Pulmonary artery endothelial cell (primary cell): ENCODE results near the gene CRAT. TPM values are rescaled to one million over a fixed set of nuclear protein-coding genes. Genes with fewer than 3 reads are reported as not detected.
A peak's percentile ranks its signal among the peaks of the same experiment; 100 is the strongest.

Experiments used
- DNase-seq: peaks from one replicate; pipeline ENCODE4 v3.0.0-alpha.2; 2011; ENCODE audit warnings: low read depth, low spot score
- total RNA-seq: library from RNA; depleted of rRNA; stranded (reverse); fragments of >200 nt; gene quantifications from 2 replicates; pipeline ENCODE4 v1.2.3, GENCODE V29; 2014

CRAT gene
- total RNA-seq, result 34.6 and 37.9 TPM in 2 replicates

GRCh38 chr9:129110740-129111527 is at the start of gene CRAT, which contains the start of gene PTPA:
Gene CRAT, minus strand, starts transcription at chr9:129110793. Its CDS starts 284 bp downstream, at chr9:129110509.
Gene PTPA, plus strand, starts transcription at chr9:129111415. Its CDS starts 186 bp downstream, at chr9:129111601.
- DNase-seq, result peak; percentile 83

GRCh38 chr9:129156163-129156562 is 45.6 kb upstream of the CRAT start:
- no peak for DNase-seq

DNA sequence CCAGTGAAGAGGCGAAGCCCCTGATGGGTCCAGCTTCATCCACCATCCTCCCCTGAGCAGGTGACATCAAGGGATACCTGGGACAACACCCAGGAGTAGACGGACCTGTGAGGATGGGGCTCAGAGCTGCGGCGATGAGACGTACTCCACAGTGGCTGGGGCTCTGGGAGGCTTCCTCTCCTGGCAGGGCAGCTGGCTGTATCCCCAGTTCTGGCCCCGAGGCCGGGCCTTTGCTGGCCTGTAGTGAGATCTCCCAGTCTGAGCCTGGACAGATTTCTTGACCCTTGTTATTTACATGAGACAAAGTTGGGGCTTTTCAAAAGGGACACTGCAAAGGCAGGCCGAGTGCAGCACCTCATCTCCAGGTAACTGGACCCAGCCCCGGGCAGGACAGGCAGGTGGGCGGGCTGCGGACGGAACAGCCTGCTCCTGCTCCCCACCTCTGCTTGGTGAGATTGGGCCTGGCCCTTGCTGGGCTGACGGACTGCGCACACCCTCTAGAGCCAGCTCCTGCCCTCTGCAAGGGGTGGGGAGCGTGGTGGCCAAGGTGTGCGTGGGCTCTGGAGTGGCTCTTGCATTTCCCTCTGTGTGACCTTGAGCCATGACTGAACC is 44.4 kb upstream of the CRAT start:
- DNase-seq, result no peak

GRCh38 chr9:129151469-129151868 is 40.9 kb upstream of the CRAT start:
- DNase-seq, result no peak

DNA sequence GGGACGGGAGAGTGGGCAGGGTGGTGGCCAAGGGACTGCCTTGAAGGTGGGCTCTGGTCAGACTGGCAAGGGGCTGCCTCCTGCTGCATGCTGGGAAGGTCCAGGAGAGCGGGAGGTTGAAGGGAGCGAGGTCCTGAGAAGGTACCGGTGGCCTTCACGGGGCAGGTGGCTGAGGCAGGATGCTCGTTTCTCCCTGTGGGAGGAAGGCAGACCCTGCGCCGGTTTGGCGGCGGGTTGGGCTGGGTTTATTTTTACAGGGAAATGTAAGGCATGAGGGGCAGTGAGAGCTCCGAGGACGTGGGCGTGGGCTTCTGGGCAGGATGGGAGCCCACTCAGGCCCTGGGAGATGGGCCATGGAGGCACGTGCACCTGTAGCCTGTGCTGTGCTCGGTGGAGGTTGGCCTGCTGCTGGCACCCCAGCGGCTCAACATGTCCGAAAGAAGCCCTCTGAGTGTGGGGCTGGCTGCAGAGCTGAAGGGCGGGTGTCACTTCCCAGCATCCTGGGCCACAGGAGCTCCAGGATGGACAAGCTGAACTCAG is 40.1 kb upstream of the CRAT start:
- no peak for DNase-seq

DNA sequence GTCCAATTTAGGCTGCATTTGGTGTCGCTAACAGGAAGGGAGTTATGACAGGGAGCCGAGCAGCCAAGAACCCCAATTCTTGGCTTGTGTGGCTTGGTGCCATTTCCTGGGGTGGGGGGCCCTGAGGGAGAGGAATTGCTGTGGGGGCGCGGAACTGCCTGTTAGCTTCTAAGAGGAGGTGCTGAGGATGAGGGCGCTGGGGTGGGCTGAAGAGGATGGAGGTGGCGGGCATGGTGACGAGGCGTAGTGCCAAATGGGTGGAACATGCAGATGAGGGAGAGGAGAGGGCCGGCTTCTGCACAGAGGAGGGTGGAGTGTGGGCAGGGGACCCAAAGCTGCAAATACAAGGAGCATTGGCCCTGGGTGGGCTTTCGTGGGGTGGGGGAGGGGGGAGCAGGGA is 39.5 kb upstream of the CRAT start:
- no peak for DNase-seq

DNA sequence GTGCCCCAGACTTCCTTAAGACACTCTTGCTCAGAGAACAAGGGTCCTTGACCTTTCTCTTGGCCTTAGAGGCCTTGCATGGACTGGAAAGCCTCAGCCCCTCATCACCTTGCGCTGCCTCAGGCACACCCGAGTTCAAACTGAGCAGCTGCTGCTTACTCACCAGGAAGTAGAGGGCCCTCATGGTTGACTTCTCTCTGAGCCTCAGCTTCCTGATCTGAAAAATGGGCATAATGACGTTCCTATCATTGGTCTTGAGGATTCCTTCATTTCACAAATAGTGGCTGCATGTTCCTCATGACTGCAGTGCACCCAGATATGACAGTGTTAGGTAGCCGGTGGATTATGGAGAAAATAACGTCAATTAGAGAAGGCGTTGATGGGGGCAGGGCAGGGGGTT is 38.8 kb upstream of the CRAT start:
- DNase-seq, result no peak

GRCh38 chr9:129148463-129149204 is 38.0 kb upstream of the CRAT start:
- DNase-seq, result no peak

DNA sequence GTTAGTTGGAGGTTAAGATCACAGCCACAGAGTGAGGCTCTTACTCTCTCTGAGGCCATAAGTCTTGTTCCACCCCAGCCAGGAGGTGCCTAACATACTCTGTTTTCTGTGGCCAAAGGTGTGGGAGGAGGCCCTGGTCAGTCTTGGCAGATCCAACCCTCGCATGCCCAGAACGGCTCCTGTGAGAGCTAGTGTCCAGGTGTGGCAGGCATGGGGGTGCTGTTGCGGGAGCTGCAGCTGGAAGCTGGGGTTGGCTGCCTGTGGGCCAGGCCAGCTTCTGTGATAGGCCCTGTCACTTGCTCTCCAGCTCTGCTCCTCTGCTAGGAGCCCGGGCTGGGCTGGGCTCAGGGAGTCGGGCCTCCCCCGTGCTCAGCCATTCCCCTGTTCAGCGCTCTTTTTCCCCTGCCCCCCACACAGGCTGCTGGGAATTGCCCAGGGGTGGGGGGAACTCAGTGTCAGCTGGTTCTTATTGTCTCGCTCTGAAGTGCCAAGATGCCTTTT is 35.9 kb upstream of the CRAT start:
- no peak for DNase-seq

DNA sequence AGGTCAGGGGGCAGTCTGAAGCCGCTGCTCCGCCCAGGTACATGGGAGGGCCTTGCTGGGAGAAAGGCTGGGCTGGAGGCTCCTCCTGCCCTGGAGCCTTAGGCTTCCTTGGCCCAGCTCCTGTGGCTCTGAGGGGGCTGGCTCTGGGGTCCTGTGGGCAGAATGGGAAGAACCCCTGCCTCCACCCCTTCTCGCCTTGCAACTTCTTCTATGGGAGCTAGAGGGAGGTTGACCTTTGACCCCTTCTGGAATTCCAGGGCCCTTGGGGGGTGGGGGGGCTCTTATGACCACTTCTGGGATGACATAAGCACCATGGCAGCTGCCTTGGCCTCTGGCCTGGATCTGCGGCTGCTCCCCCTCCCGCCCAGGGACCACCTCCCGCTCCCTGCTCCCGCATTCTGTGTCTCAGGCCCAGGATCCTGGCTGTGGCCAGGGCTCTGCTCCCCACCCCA is 35.3 kb upstream of the CRAT start:
- no peak for DNase-seq

GRCh38 chr9:129145316-129145715 is 34.7 kb upstream of the CRAT start:
- DNase-seq, result no peak

DNA sequence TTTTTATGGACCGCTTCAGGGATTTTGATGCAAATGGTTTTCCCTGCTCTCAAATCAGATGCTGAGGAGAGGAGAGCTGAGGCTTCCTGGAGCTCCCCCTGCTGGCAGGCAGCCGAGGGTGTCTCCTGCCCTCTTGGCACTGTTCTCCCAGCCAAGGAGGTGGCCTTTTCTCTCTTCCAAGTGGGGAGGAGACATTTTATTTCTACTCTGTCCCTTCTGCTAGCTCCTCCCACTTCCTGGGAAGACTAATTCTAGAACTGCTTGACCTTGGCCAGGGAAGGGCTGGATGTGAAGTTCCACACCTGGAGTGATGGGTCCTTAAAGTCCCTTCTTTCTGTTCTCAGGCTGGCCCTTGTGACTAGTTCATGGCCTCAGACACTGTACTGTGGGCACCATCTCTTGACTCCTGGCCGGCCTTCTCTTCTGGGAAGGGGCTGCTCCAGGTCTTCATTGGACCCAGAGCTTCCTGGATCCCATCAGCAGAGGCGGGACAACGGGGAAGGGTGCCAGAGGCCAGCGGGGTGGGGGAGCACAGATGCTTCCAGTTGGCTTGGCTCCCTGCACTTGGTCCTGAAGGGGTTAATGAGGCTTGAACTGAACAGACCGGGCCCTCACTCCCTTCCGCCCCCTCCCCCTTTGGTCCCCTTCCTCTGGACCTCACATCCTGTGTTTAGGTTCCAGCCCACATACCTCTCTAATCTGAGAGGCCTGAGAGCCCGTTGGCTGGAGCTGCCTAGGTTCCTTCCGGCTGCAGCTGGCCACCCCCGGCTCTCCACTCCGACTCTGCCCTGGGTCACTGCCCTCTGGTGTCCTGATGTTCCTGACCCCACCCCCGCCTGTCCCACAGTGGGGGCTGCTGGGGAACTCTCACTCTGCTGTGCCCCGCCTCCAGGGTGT is 32.7 kb upstream of the CRAT start:
- DNase-seq, result peak; percentile 68

DNA sequence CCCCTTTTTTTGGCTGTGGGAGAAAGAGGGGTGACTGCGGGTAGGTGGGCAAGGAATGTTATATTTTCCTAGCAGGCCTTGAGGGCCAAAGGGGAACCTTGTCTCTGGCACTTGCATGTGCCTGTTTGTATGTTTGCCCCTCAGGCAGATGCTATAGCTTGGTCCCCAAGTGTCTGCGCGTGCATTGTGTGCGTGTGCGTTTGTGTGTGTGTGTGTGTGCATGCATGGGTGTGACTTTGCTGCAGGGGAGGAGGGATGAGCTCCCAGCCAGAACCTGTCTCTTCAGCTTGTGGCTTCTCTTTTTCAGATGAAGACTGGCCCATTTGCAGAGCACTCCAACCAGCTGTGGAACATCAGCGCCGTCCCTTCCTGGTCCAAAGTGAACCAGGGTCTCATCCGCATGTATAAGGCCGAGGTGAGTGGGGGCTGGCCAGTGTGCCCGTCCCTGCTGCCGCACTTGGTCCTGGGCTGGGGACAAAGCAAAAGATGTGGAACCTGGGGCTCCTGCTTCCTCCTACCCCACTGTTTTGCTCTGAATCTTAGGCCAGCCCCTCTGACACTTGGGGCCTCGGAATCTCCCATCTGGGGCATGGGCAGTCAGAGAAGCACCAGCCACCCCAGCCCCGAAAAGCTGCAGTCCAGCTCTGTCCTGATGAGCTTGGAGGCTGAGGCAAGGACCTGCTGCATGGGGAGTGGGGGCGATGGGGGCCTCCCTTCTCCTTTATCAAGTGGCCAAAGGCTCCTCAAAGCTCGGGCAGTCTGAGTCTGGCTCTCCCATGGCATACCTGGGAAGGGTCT is 31.7 kb upstream of the CRAT start:
- DNase-seq, result no peak

- DNase-seq, result peak; percentile 80
Measured at GRCh38 chr9:129141066-129142041, 30.8 kb upstream of the CRAT start.

DNA sequence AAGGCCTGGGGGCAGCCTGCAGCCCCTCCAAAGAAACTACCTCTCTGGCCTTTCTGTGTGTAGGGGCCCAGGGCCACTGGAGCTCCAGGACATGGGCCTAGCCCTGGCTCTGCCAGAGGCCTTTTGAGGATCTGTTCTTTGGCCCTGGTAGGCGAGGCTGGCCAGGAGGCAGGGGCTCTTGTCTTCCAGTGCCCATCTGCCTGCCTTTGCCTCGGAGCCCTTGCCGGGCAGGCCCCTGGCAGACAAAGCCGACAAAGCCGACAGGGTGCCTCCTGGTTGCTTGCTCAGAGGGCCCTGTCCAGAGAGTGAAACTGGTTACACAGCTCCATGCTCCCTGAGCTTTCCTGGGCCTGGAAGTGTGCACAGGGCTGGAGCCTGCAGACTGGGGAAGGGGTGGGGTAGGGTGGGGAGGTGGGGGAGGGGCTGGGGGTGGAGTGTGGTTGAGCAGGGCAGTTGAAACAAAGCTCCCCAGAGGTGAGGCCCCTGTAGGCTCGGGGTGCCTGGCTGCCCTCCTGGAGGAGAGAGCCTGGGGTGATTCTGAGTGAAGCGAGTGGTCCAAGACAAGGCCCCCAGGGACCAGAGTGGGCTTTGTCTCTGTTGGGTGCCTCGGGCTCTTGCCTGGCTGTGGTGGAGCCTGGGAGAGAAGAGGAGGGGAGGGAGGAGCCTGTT is 29.9 kb upstream of the CRAT start:
- DNase-seq, result no peak

DNA sequence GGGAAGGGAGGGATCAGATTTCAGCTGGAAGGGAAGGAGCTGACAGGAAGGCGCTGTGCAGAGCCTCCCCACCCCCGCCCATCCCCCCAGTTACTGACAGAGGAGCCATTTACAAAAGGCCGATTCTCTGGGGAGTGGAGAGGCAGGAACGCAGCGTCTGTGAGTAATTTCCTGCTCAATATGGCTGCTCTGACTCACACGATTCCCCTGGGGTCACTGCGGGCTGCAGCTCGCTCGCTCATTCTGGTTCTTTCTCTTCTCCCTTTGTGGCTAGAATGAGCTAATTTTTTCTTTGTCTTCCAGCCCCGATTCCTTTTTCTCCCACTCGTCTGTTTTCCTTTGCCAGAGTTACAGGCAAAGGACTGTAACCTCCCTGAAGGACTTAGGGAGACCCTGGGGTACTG is 29.4 kb upstream of the CRAT start:
- peak; percentile 99 for DNase-seq

- DNase-seq, result peak; percentile 45
Measured at GRCh38 chr9:129139233-129139992, 28.8 kb upstream of the CRAT start.
